ENCODE measurements around the gene CRYBG1.
"Not testable (repeated sequence)": the region's sequence is repeated elsewhere in the genome, so short reads cannot be mapped to it uniquely, and the experiment has no call there.

CRYBG1 gene

DNA sequence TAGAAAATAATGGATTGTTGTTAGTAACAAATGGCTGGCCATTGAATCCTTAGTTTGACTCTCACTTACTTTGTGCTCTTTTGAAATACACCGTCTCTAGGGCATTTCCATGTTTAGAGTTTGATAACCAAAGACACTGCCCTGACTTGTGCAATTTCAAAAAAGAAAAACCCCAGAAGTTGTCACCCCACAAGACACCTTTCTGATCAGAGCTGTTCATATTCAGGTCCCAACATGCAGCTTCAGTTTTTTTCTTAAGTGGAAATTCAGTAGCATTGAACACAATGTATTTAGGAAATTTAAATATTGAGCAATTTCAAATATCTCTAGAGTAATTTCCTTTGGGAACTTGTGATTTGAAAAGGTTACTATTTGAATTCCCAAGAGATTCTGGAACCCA lies 19.4 kb downstream of the CRYBG1 start:
- no peak for DNase-seq

DNA sequence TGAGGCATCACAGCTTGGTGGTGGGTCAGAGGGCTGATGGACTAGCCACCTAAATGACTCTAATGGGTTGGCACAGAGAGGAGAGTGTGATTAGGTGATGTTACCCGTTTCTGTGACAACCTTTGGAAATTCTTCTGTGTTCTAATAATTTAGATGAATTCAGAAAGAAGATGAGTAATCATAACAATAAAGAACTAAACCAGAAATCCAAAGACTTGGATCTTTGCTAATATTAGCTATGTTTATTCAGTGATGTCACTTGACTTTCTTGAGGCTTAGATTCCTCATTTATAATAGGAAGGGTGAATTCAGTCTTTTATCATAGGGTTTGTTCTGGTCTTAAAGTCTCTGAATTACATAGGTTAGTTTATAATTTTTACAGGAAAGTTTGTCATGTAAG lies 19.9 kb downstream of the CRYBG1 start:
- no peak for DNase-seq

- DNase-seq, result no peak
These were observed 20.7 kb downstream of the CRYBG1 start for GRCh38 chr6:106381223-106381622.

- DNase-seq, result no peak
These were observed 21.4 kb downstream of the CRYBG1 start for GRCh38 chr6:106381881-106382280.

GRCh38 chr6:106383573-106383972 lies 23.1 kb downstream of the CRYBG1 start:
- no peak for DNase-seq

DNA sequence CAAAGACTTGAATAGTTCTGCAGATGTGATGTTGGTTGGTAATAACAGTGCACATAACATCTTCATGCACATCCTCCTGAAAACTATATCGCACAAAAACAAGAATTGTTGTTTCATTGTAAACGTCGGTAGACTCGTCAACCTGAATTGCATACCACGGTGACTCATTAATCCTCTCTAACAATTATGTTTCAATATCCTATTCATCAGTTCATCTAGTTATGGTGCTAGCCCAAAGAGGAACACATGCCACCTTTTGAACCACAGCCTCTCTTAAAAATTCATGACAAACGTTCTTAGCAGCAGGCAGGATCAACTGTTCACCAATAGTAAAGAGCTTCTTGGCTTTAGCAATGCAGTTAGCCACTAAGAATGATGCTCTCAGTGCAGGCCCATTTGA lies 25.0 kb downstream of the CRYBG1 start:
- DNase-seq, result no peak

- DNase-seq, result no peak
These were observed 27.4 kb downstream of the CRYBG1 start for GRCh38 chr6:106387875-106388274.

DNA sequence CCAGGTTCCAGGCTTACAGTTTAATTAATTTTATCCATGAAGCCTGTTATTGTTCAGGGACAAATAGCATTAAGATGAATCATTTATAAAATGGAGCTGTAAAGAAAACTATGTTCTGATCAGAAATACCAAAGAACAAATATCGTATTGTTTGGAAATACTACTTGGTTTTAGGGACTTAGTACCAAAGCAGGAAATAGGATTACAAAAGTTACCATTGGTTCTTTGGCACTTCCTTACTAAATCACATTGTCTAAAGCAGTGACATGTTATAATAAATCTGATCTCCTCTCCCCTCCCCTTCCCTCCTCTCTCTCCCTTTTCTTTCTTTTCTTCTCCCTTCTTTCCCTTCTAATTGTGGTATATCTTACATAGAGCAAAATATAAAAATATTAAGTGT lies 29.6 kb downstream of the CRYBG1 start:
- no peak for DNase-seq

DNA sequence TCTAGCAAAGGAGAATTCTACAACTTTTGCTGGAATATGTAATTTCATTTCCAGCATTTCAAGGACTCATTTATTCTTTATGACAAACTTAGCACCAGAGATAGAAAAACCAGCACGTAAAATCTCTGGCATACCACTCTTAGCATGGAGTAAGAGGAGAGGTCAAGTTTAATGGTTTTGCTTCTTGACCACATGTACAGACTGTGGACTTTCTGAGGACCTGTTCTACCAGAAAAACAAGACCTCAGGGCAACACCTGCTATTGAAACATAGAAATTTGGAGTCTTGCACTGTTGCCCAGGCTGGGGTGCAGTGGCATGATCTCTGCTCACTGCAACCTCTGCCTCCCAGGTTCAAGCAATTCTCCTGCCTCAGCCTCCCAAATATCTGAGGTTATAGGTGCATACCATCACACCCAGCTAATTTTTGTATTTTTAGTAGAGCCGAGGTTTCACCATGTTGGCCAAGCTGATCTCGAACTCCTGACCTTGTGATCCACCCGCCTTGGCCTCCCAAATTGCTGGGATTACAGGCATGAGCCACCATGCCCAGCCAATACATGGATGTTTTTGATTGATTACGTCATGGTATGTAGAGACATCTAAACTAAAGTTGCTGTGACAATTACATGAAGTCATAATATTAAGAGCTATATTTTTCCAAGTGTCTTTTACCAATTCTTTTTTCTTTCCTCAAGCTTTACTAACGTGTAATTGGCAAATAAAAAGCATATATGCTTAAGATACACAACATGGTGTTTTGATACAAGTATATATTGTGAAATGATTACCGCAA lies 36.1 kb downstream of the CRYBG1 start:
- no peak for DNase-seq

- no peak for DNase-seq
These were observed 36.9 kb downstream of the CRYBG1 start for GRCh38 chr6:106397431-106397830.

GRCh38 chr6:106398621-106399020 lies 38.1 kb downstream of the CRYBG1 start:
- no peak for DNase-seq

- not testable (repeated sequence) for DNase-seq
These were observed 44.5 kb downstream of the CRYBG1 start for GRCh38 chr6:106405044-106405443.

GRCh38 chr6:106411056-106411455 lies 50.5 kb downstream of the CRYBG1 start:
- no peak for DNase-seq

DNA sequence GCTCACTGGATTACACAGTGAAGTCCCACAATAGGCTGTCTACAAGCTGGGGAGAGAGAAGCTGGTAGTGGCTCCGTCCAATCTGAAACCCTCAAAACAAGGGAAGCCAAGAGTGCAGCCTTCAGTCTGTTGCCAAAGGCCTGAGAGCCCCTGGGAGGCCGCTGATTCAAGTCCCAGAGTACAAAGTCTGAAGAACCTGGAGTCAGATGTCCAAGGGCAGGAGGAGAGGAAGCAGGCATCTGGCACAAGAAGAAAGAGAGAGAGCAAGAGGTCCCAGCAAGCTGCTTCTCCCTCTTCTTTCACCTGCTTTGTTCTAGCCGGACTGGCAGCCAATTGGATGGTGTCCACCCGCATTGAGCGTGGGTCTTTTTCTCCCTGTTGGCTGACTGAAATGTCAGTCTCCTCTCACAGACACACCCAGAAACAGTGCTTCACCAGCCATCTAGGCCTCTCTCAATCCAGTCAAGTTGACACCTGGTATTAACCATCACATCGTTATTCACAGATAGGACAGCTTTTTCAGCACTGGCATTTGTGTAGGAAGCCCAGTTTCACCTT lies 51.2 kb downstream of the CRYBG1 start:
- no peak for DNase-seq

GRCh38 chr6:106413016-106413415 lies 52.5 kb downstream of the CRYBG1 start:
- no peak for DNase-seq

DNA sequence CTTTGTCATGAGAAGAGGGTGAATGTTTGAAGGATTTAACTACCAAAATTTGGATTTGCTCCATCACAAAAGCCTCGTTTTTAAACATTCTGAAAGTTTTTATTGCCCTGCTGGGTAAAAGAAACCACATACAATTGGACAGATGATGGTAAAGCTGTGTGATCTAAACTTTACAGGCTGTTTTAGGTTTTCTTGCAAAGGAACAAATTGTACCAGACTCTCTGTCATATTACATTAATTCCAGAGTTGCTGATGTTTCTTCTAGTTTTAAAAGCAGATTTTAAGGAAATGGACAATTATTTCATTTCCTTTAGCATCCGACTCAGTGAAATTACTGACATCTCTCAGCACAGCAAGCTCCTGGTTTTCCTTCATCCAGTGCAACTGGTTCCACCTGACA lies 53.2 kb downstream of the CRYBG1 start:
- no peak for DNase-seq

DNA sequence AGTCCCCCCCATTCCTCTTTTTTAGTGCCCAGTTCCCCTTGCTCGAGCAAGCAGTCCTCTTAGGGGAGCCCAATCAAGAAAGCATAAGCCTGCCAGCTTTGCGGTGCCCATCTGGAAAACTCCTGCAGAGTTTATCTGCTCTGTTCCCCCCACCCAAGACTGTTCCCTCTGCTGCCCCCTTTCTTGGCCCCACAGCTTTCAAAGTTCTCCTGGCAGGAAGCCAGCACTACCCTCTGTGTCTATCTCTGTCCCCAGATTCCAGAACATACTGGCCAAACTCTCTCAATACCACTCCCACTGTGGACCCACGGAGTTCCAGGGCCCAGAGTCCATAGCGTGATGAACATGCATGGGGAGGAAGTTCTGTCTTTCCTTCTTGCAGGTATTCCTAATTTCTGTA lies 55.4 kb downstream of the CRYBG1 start:
- DNase-seq, result no peak

DNA sequence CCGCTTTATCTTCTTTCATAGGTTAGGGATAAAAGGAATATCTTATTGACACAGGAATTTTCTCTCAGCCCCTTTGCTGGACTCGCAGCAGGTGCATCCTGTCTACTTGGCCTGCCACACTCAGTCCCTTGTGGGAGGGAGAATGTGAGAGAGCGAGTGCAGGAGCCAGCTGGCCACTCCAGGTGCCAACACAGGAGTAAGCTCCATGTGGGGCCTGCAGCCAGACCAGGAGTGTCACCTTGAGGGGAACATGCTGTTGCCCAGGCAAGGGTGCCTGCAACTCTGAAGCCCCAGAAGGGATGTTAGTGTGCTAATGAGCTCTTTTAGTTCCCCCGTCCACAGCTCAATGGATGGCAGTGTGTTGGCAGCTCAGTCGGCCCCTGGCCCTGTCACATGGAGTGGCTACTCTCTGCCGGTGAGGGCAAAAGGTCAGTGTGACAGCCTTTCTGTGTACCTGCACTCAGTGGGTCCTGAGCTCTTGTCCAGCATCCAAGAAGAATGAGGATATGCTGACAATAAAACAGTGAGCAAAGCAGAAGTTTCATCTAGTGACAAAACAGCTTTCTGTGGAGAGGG lies 57.1 kb downstream of the CRYBG1 start:
- no peak for DNase-seq

- no peak for DNase-seq
These were observed 59.5 kb downstream of the CRYBG1 start for GRCh38 chr6:106419900-106420613.

DNA sequence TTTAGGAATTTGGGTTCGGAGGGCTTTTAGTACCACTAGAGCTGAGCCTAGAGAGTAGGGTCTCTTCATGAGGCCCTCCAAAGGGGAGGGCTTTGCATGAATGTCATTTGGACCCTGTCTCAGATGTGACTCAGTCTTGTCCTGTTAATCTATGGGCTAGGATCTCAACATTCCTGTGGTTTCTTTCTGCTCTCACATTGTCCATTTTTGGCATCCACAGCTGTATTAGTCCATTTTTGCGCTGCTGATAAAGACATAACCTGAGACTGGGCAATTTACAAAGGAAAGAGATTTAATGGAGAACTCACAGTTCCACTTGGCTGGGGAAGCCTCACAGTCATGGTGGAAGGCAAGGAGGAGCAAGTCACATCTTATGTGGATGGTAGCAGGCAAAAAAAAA lies 61.0 kb downstream of the CRYBG1 start:
- no peak for DNase-seq

- DNase-seq, result no peak
These were observed 62.0 kb downstream of the CRYBG1 start for GRCh38 chr6:106422534-106422933.

DNA sequence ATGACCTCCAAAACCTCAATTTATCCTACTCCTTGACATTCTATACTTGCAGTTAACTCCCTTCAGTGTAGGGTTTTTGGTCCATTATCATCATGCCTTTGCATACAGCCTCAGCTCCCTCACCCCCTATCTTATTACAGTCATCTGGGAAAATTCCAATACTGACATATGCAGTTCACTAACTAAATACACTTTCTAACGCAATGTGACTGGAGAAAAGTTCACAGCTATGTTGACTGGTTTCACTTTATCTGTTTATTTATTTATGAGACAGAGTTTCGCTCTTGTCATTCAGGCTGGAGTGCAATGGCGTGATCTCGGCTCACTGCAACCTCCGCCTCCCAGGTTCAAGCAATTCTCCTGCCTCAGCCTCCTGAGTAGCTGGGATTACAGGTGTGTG lies 64.9 kb downstream of the CRYBG1 start:
- no peak for DNase-seq

- DNase-seq, result no peak
These were observed 65.9 kb downstream of the CRYBG1 start for GRCh38 chr6:106426250-106426970.
